Activated CD4-positive, alpha-beta T cell treated with anti-CD3 and anti-CD28 coated beads, Interleukin-2, Interleukin-4, amounts not matched to agents 100 ng/mL and 50 ng/mL, durations not matched to agents 16 hours and 8 hours (primary cell): ENCODE results near the gene ABCC10.
A peak's percentile ranks its signal among the peaks of the same experiment; 100 is the strongest.

ENCODE experiments used
- DNase-seq: peaks from one replicate; pipeline ENCODE4 v3.0.0-alpha.2; 2020; ENCODE audit warnings: low spot score

Gene ABCC10

DNA sequence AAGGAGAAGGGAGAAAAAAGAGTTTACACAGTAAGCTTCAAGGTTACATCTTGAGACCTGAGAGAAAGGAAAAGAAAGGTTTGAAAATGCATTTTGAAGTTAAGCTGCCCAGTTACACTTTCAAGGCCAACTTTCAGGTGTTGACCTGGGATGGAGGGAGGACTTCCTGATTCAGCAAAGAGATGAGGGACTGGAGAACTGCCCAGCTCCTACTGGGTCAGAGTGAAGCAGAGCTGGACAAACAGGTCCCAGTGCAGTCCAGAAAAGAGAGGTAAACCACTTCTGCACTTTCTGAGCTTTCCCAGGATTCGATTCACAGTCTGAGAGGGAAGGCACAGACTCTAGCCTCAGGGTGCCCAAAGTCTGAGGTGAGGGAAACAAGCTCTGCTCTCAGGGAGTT is 44.1 kb downstream of the ABCC10 start:
- DNase-seq, result no peak

DNA sequence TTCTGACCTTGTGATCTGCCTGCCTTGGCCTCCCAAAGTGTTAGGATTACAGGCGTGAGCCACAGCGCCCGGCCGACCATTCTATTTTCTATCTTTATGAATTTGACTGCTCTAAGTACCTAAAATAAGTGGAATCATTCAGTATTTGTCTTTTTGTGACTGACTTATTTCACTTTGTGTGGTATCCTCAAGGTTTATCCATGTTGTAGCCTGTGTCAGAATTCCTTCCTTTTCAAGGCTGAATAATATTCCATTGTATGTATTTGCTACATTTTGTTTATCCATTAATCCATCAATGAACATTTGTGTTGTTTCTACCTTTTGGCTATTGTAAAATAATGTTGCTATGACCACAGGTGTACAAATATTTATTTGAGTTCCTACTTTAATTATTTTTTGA is 45.2 kb downstream of the ABCC10 start:
- no peak for DNase-seq

DNA sequence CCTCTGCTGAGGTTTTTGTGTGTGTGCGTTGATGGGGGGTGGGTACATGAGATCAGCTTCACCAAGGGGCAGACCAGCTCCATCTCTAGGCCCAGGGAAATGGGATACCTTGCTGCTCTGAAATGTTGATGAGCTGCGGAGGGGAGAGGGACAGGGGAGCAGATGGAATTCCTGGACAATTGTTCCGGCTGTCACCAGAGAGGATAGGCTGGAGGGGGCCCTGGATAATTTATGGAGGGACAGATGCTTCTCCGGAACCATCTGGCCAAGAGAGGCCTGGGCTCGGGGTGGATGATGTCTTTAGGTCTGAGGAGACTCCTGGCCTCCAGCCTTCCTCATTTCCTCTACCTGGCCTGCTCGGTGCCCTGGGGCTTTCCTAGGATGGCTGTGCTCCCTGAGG is 48.2 kb downstream of the ABCC10 start:
- no peak for DNase-seq

DNA sequence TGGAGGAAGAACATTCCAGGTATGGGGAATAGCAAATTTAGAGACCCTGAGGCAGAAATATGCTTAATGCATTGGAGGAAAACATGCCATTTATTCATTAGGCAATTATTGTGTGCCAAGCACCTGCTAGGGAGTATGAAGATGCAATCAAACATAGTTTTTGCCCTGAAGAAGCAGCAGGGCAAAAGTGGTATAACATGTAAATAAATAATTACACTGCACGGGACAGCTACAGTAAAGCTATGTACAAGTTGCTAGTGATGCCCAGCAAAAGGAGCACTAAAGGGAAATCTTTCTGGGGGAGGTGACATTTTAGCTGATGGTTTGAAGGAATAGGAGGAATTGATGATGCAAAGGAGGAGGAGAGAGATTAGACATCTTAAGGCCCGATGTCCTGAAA is 49.4 kb downstream of the ABCC10 start:
- no peak for DNase-seq

GRCh38 chr6:43477235-43478007 is 50.1 kb downstream of the ABCC10 start, which contains the start of gene TJAP1:
TJAP1 (plus strand) TSS chr6:43477570; CDS start chr6:43499002, 21,432 bp downstream.
- DNase-seq, result peak; percentile 95

DNA sequence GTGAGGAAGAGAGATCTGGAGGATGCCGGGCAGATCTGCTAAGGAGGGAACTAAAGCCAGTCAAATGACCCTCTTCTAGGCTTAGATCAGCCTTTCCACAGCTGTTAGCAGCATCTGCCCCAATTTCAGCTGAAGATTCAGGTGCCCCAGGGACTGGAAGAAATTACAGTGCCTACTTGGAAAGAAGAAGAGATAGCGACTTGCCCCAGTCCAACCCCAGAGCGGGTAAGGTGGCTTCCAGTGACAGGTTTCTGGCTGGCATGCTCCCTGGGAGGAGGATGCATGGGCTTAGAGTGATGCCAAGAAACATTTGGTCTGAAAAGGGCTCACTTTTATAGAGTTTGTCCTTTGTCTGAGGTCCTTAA is 50.6 kb downstream of the ABCC10 start:
- DNase-seq, result no peak

- peak; percentile 30 for DNase-seq
Observed at GRCh38 chr6:43481075-43481474, 53.7 kb downstream of the ABCC10 start.

DNA sequence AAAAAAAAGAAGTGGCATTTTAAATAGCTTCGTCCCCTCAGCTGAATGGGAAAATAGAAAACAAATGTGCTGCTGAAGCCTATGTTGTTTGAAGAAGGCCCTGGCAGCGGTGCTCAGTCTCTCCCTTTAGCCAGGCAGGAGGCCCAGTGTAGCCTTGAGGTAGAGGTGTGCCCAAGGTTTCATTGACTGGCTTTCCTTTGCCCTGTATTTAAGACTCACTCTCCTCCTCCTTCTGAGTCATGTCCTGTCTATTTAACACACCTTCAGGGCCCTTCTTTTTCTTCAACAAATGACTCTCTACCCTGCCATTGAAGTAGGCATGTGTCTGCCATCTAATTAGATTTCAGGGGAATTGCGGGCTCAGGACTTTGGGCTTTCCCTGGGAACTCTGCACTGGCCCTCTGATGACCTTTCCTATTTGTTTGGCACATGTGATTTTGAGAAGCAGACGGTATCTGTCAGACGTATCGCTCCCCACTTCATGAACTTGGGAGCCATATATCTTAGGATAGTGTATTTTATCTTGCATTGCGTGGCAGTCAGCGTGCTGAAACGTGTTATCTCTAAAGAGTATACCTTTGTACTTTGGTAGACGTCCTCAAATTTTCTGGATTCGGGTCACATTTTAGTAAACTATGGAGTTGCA is 54.4 kb downstream of the ABCC10 start:
- peak; percentile 17 for DNase-seq

DNA sequence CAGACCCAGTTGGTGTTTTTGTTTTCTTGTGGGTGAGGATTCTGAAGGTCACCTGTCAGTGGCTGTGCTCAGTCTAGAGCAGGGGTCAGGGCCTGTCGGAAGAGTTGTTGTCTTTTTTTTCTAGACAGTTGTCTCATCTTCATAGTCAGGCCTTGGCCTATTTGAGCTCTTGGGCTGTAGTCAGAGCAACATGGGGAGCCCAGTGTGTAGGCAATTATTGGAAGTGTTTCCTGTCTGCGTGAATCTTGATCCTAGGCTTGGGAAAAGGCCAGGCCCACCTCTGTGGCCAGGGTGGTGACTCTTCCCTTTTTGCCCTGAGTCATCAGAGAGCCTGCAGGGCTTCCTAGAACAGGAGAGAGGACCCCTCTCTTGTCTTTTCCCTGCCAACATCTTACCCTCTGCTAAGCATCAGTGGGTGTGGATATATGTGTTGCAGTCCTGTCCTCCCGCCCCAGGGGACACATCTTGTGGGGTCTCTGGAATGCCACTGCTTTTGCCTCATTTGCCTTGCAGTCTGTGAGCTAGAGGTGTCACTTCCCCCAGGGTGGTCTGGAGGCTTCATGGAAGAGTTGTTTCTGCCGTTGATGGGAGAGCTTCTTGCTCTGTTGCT is 61.4 kb downstream of the ABCC10 start:
- no peak for DNase-seq

DNA sequence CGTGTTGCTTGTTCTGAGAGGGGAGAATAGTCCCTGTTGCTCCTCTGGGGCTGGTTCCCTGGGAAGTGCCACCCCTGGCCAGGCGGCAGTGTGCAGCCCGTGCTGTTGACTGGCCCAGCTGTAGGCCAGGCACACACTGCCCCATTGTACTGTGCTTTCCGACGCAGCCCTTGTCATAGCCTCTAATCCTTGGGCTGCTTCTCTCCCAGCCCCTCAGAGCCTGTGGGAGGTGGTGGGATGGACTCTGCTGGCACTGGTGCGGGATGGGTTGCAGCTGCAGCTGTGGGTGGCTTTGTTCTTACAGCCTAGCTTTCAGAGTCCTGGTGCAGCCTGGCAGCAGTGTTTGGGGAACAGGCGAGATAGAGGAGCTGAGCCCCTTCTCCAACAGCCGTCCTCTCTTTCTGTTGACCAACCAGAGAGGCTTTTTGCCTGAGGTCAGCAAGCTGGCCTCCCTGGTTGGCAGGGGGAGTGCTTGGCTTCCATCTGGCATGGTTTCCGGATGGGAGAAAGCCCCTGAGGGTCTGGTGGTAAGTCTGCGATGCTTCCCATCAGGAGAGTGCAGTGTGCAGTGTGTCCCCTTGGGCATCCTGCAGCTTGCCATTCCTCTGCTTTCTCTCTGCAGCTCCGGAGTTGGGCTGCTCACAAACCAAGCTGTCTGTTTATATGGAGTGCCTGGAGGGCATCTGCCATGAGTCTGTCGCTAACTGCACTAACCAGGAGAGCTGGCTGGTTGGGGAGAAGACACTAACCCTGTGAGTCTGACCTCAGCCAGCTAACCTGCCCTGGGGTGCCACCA is 62.1 kb downstream of the ABCC10 start:
- no peak for DNase-seq

DNA sequence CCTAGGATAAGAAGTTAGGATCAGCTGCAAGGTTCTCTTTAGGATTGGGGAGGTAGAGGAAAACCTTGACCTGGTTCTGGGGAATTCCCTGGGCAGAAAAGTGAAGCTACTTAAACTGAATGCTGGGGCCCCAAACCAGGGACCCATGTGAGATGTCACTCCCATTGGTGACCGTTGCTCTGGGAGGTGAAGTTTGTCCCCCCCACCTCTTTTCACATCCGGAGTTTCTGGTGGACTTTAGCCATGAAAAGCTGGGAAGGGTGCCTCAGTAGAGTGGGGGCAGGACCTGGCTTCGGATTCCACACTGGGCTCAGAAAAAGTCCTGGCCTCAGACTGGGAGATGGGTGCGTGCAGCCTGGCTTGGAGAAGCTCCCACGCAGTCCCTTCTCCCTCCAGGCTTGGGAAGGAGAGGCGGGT is 63.2 kb downstream of the ABCC10 start:
- no peak for DNase-seq

- DNase-seq, result no peak
Observed at GRCh38 chr6:43491750-43492661, 64.7 kb downstream of the ABCC10 start.

GRCh38 chr6:43492673-43493072 is 65.3 kb downstream of the ABCC10 start:
- DNase-seq, result no peak

DNA sequence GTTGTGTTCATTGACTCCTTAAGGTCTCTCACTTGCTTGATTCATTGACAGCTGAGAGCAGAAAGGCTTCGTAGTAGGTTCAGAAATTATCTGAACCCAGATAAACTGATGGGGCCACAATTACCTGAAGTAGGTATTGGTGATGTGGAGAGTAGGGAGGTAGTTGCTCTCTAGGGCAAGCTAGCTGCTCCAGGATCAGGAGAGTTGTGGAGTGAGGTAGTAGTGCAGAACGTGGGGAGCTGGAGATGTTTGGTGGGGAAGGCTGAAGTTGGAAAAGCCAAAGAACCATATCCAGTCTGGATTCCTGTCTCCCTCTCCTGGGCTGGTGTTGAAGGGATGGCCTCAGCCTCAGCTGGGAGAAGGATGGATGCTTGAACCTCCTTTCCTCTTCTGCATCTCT is 65.9 kb downstream of the ABCC10 start:
- no peak for DNase-seq

- no peak for DNase-seq
Observed at GRCh38 chr6:43493833-43494232, 66.5 kb downstream of the ABCC10 start.

DNA sequence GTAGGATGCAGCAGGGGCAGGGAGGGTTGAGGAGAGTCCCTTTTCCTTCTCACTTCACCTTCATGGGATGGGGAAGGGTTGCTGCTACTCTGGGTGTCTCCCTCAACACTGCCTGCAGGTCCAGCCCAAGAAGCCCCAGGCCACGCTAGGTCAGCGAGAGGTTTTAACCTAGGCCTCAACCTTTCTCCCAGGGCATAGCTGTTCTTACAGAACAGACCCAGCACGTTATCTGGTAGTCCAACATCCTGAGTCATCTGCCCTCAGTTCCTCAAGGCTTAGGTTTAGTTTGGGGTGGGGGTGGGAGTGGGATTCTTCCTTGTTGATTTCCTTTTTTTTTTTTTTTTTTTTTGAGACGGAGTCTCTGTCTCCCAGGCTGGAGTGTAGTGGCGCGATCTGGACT is 67.0 kb downstream of the ABCC10 start:
- no peak for DNase-seq

GRCh38 chr6:43494766-43495165 is 67.4 kb downstream of the ABCC10 start:
- no peak for DNase-seq

DNA sequence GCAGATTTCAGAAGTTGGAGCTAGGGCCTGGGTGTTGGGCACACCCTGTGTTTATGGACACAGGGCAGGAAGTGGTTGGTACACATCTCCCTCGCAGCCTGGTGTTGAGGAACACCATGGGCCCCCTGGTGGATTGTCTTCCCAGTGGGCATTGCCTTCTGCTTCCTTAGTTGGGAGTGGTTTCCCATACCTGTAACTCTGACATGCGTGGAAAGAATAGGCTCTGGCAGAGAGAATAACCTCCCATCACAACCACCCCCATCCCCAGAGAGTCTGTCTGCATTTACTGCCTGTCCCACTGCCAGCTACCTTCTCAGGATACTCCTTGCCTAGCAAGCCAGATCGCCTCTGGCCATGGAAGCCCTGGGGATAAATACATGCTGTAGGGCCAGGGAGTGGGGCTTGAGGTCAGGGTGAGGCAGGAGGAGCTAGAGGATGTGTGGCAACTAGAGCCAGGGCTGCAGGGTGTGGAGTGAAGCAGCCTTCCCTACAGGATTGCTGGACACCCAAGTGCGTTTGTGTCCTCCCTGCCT is 68.1 kb downstream of the ABCC10 start:
- DNase-seq, result no peak

- no peak for DNase-seq
Observed at GRCh38 chr6:43496370-43497128, 69.2 kb downstream of the ABCC10 start.

DNA sequence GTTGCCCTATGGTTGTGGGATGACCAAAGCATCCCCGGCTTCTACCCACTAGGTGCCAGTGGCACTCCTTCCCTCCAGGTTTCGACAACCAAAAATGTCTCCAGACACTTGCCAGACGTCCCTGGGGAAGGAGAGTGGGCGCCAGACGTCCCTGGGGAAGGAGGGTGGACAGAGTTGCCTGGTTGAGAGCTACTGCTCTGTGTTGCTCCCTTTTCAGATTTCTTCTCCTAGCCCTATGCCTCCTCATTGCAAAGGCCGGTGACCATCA is 69.7 kb downstream of the ABCC10 start:
- no peak for DNase-seq

DNA sequence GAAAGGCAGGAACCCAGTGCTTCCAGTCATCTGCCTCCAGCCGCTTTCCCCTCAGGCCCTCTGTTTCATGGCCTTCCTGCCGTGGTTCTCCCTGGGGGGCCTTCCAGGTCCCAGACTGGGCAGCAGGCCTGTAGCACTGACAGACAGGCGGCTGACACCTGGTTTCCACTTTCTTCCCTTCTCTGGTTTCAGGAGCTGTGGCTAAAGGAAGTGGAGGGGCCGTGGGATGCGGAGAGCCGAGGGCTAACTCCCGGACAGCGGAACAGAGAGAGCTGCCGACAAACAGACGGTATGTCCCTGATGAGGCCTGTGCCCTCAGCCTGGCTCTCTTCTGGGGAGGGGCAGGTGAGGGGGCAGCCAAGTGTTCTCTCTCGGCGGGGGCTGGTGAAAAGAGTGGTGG is 70.3 kb downstream of the ABCC10 start:
- DNase-seq, result no peak
